Measurements from ENCODE around the gene RASSF5.
"Not testable (repeated sequence)": the region's sequence is repeated elsewhere in the genome, so short reads cannot be mapped to it uniquely, and the experiment has no call there.

Gene RASSF5

DNA sequence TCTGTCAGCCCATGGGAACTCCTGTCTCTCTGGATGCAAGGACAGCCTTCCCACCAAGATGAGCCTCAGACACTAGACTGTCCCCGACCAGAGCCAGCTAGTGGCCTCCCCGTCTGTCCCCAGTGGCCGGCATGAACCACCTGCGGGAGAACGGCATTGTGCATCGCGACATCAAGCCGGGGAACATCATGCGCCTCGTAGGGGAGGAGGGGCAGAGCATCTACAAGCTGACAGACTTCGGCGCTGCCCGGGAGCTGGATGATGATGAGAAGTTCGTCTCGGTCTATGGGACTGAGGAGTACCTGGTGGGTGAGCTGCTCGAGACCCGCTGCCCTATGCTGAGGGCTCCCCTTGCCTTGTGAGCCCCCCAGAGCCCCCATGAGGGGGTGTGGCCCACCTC lies 31.3 kb upstream of the RASSF5 start:
- DNase-seq, result no peak

DNA sequence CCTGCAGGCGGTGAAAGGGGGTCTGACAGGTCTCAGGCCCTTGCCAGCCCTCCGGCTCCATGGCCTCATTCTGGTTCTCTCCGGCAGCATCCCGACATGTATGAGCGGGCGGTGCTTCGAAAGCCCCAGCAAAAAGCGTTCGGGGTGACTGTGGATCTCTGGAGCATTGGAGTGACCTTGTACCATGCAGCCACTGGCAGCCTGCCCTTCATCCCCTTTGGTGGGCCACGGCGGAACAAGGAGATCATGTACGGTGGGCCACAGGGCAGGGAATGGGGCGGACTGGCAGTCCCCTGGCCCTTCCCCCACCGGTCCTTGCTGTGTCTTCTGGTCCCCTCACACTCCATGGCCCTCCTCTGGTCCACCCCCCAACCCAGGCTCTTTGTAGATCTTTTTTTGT lies 30.7 kb upstream of the RASSF5 start:
- DNase-seq, result no peak

DNA sequence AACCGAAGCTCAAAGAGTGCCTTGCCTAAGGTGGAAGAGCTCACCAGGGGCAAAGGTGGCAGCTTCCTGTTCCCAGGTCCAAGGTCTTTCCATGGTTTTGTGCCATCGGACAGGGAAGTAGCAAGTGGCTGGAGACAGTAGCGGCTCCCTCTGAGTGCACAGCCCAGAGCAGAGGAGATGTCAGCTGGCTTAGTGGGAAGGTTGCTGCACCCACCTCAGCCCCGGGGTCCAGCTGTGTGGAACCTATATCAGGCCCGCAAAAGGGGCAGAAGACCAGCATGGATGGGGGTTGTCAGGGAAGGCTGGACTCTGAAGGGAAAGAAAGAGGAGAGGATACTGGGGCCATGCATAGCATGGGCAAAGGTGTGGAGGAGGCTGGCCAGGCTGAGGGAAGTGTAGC lies 30.2 kb upstream of the RASSF5 start:
- DNase-seq, result no peak

DNA sequence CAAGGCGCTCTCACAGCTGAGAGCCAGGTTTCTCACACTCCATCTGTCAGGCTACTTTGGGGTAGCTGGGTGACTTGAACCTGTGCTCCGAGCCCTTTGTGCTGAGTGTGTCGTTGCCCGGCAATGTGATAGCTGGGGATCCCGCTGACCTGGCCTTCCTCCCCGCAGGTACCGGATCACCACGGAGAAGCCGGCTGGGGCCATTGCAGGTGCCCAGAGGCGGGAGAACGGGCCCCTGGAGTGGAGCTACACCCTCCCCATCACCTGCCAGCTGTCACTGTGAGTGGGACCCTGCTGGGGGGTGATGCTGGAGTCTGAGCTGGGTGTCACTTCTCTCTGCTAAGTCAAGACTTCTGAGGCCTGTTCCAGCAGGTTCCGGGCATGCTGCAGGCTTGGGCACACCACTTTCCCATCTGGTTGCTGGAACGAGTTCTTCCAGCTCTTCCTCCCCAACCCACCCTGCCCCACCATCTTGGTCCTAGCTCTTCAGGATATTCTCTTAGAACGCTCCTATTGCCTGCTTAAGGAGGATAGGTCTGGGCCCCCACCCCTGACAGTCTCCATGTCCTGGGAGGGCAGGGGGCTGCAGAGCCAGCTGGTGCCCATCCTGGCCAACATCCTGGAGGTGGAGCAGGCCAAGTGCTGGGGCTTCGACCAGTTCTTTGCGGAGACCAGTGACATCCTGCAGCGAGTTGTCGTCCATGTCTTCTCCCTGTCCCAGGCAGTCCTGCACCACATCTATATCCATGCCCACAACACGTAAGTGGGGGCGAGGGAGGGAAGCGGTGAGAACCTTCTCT lies 29.6 kb upstream of the RASSF5 start:
- no peak for DNase-seq

DNA sequence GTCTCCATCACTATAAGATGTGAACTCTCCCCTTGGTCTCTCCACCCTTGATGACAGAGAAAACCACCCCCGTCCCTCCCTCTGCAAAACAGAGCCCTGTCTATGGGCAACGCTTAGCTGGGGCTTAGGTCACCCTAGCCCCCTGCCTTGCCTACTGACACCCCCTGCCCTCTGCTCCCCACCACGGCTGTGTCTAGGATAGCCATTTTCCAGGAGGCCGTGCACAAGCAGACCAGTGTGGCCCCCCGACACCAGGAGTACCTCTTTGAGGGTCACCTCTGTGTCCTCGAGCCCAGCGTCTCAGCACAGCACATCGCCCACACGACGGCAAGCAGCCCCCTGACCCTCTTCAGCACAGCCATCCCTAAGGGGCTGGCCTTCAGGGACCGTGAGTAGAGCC lies 28.6 kb upstream of the RASSF5 start:
- DNase-seq, result no peak

DNA sequence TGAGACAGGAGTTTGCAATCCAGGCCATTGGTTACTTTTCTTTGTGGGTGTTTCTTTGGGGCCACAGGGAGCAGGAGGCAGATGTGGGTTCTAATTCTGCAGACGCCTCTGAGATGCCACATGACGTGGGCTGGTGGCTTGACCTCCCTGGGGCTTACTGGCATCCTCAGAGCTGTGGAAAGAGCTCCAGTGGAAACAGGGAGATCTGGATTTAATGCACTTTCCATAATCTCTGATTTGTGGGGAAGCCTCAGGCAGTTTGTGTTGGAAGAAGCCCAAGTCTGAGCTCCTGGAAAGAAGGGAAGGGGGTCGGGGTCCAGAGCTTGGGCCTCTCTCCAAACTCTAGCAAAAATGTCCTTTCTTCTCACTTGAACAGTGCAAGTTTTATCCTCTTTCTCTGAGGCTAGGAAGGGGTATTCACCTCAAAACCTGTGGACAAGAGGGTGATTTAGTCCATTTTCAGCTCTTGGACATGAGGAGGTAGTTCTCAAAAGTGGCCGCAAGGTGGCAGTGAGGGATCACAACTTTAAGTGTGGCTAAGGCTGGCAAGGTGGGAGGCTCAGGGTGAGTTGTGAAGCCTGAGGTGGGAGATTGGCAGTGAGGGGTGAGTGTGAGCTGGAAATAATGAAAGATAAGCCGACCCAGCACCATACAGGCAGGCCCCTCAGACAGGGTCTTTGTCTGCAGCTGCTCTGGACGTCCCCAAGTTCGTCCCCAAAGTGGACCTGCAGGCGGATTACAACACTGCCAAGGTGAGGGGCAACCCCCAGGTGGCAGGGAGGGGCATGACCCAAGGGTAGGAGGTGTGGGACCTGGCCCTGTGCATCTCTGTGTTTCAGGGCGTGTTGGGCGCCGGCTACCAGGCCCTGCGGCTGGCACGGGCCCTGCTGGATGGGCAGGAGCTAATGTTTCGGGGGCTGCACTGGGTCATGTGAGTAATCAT lies 27.9 kb upstream of the RASSF5 start:
- peak in 36 of 58 donors; percentile 8 to 76 (median 32) for DNase-seq

DNA sequence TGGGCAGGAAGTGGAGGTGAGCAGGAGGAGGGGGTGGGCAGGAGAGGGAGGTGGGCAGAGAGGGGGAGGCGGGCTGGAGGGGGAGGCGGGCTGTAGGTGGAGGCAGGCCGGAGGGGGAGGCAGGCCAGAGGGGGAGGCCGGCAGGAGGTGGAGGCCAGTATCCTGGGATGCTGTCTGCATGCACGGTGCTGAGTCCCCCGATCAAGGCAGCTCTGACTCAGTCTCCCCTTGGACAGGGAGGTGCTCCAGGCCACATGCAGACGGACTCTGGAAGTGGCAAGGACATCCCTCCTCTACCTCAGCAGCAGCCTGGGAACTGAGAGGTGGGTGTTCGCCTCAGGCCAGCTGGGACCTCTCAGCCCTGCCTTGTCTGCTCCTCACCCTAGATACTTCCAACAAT lies 27.1 kb upstream of the RASSF5 start:
- DNase-seq, result no peak

DNA sequence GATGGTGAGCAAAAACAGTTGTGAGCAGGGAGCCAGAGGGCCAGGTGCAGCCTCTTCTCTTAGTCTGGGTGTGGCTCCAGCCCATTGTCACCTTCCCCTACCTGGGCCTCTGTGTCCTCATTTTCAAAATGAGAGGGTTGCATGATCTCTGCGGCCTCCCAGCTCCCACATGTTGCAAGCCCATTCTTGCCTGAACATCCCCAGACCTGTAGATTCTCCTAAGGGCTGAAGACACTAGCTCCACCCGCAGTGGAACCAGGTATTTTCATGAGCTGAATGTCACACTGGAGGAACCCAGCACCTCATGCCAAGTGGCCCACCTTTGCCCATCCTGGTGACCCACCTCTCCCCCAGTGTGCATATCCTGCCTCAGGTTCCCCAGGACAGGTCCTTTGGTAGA lies 24.7 kb upstream of the RASSF5 start:
- no peak for DNase-seq

DNA sequence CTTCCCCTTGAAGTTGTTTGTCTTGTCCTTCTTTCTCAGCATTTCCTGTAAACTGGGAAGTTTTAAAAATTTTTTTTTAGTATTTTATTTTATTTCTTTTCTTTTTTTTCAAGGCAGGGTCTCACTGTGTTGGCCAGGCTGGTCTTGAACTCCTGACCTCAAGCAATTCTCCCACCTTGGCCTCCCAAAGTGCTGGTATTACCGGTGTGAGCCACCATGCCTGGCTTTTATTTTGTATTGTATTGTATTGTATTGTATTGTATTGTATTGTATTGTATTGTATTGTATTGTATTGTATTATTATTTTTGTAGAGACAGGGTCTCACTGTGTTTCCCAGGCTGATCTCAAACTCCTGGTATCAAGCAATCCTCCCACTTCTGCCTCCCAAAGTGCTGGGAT lies 23.5 kb upstream of the RASSF5 start:
- not testable (repeated sequence) for DNase-seq

DNA sequence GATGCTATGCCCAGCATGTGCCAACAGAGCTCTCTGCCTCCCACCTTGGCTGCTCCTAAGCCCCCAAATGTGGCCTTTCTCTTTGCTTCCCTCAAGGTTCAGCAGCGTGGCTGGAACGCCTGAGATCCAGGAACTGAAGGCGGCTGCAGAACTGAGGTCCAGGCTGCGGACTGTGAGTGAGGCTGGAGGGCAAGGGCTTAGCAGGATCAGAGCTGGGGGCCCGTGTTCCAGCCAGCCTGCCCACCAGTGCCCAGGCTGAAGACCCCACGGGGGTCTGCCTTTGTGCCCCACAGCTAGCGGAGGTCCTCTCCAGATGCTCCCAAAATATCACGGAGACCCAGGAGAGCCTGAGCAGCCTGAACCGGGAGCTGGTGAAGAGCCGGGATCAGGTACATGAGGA lies 22.4 kb upstream of the RASSF5 start:
- no peak for DNase-seq

DNA sequence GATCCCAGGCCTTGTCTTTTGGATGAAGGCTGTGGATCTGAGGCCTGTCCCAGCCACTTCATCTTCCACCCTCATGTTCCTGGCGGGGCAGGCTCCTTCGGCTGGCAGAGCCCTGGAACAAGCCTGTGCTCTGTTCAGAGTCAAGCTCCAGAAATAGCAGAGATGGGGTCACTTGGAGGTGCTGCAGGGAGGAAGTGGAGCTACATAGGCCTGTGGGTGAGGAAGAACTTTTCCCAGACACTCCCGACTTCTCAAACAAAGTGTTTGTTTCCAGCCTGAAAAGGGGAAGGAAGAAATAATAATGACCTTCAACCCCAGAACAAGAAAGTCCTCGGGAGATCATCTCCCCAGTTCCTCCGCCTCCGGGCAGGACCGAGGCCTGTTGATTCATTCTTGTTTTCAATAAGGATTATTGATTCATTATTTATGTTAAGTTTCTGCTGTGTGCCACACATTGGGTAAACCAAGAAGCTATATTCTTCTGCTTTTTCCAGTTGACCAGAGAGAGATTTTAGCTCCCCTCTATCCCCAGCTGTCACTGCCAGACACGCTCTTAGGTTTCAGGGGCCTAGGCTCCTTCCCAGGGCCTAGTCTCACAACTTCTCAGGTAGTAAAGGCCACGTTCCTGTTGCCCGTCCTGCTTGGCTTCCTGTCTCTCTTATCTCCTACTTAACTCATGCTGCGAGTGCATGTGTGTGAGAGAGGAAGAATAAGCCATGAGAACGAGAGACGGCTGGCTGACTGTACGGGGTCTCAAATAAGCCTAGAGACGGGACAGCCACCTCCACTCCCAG lies 20.1 kb upstream of the RASSF5 start:
- no peak for DNase-seq

DNA sequence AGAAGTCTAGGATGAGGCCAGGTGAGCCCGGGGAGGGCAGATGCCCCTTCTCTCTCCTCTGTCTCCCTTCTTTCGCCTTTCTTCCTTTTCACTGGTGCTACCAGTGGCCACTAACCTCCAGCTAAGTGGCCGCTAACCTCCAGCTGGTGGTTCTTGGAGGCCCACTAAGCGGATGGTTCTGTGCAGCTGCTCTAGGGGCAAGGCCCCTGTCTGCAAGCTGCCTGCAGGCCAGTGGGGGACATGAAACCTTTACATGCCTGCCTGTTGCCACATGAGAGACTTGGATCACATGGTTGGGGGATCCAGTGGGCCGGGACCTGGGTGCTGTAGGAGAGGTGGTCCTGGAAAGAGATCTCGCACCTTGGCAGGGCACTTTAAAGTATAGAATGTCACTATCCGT lies 19.4 kb upstream of the RASSF5 start:
- DNase-seq, result no peak

DNA sequence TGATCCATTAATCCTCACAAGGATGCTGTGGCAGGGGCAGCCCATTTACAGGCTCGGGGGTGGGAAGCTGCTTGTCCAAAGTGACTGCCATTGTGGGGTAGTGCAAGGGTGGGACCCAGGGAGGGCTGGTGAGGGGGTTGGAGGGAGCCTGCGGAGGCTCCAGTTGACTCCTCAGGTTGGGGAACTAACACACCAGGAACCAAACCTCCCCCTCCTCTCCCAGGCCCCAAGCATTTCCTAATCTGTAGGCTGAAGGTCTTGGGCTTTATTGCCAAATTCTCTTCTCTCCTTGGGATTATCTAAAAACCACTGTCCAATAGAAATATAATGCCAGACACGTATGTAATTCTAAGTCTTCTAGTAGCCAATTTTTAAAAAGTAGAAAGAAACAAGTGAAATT lies 18.9 kb upstream of the RASSF5 start:
- DNase-seq, result no peak

DNA sequence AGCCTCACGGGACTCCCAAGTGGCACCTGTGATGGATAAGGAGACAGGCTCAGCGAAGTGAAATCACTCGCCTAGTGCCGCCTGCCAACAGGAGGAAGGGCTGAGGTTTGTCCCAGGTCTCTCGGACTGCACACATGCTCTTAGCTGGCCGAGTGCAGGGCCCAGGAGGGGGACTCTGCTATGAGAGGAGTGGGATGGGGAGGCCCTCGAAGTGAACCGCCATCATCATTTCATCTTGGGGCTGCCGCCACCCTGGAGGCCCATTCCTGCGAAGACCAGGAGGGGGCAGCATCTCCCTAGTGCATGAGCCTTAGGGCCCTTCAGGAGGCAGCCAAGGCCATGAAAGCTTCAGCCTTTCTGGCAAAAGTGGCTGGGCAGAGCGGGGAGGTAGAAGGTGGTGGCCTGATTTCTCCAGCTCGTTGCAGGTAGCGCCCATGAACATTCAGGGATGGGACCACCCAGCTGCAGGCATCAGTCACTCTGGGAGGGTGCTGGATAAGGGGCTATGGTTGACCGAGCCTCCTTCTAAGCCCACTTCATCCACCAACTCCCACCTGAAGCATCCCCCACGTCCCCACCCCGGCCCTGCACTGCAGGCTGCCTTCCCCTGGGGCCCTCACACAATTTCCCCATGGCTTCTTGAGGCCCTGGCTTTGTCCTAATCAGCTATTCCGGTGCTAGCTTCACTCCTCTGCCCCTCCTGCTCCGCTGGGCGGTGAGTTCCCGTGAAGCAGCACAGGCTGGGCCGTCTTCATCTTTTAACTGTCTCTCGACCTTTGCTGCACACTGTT lies 17.2 kb upstream of the RASSF5 start:
- peak in 50 of 58 donors; percentile 12 to 78 (median 43) for DNase-seq

DNA sequence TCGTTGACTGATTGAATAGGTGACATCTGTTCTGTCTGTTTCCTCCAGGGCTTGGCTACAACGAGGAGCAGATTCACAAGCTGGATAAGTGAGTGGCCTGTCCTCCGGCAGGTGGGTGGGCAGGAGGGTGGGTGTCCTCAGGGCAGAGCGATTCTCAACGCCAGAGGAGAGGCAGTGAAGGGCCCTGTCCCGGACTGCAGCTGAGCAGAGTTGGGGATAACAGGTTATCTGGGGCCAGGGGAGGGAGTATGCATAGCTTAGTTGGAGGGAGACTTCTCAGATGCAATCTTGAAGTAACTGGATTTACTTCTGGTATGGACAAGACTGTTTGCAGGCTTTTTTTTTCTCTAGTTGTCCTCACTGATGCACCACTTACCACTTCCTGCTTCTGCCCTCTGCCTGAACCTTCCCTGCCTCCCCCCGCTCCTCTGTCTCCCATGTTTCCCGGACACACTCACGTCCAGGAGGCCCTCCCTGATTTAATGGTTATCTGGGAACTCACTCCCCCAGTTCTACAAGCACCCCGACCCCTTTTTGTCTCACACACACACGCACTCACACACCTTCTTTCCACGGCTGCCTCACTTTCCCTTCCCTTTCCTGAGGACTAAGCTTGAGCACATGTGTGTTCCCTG lies 16.4 kb upstream of the RASSF5 start:
- no peak for DNase-seq

DNA sequence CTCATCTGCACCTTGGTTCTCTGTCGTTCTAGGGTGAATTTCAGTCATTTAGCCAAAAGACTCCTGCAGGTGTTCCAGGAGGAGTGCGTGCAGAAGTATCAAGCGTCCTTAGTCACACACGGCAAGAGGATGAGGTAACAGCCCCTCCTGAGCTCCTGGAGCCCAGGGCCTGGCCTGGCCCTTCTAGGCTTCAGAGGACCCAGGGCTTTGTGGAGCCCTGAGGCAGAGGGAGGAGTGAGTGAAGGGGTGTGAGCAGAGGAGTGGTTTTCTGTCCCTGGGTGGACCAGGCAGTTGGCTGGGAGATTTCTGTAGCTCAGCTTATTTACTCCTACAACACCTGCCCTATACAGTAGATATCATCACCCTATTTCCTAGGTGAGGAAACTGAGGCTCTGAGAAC lies 15.7 kb upstream of the RASSF5 start:
- no peak for DNase-seq

DNA sequence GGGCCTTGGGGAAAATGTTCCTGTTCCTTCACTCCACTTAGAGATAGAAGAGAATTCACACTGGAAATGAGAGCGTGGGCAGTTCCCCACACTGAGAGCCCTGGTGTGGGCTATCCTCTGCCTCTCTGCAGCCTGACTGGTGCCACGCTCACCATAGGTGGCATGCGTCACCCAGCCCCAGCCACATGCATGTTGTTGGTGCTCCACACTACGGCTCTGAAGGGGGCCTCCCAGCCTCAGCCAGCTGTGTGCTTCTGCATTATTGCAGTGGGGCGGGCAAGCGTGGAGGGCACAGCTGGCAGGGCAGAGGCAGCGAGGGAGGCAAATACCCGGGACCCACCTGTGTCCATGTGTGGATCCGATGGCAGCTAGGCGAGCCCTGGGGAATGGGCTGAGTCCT lies 14.7 kb upstream of the RASSF5 start:
- no peak for DNase-seq

DNA sequence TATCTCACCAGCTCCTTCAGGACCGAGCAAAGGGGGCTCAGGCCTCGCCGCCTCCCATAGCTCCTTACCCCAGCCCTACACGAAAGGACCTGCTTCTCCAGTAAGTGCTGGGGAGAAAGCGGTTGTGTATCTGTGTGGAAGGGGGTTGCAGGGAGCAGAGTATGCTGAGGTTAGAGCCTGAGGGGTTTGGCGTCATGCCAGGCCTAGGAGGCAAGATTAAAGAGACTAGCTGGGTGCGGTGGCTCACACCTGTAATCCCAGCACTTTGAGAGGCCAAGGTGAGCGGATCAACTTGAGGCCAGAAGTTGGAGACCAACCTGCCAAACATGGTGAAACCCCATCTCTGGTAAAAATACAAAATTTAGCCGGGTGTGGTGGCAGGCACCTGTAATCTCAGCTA lies 14.1 kb upstream of the RASSF5 start:
- DNase-seq, result no peak

DNA sequence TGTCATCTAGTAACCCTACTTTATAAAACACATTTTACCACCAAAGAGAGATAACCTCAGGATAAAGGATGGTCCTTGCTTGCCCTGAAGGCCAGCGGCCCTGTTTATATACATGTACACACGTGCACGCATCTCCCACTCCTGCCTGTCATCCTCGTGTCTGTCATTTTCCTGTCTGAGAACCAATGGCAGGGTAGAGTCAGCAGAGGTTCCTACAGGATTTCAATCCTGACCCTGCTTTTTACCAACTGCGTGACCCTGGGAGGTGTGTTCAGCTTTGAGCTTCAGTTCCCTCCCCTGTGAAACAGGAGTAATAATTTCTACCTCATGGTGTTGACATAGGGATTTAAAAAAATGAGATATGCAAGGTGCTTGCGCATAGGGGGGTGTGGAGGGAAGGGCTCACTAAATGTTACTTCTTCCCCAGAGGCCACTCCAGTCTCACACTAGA lies 12.3 kb upstream of the RASSF5 start:
- DNase-seq, result no peak

DNA sequence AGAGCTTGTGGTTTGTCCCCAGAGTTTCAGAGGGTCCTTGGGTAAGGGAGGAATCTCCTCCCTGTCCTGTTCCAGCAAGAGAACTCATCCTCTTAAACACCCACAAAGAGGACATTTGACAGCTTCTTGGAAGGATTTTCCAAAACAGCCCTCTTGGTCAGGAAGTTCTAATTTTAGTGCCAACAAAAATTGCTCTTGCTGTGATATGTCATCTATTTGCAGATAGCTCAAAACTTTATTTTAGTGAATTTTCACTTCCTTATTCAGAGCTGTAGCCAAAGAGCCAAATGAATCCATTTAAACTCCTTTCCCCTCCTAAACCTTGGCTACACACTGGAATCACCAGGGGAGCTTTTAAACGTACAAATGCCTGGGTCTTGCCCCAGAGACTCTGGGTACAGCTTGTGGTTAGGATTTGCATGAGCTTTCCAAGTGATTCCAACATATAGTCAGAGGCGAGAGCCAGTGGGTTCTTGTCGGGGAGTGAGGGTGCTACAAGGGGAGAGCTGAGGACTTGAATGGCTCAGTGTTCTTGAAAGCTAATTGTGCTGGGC lies 11.8 kb upstream of the RASSF5 start:
- no peak for DNase-seq

Measured in anterior cingulate cortex (tissue), 58 donors.